ENCODE results near the gene RAB30. TPM values are rescaled to one million over a fixed set of nuclear protein-coding genes. Genes with fewer than 3 reads are reported as not detected.

RAB30 gene
- total RNA-seq, 1 experiment from 2014 or later = 6.2 TPM

- ChIA-PET POLR2A (no interaction called here), CTCF (interaction anchor here (0.6 to 1.4 kb wide), 2 partner anchors 107 to 244 kb away, joined by 3 to 4 read pairs; no protein-coding TSS in a partner anchor)
- H3K4me1 Mint-ChIP-seq = no peaks in the 10 kb centered on the region
- H3K27ac Mint-ChIP-seq = no peak overlapping the region
- no peak overlapping the region for H3K4me3 Mint-ChIP-seq
- no peak for TF ChIP-seq ZMAT4 (CRISPR knock-in tag; IDR thresholded peaks at IDR 0.05)
- TF ChIP-seq E2F5 (CRISPR knock-in tag; IDR thresholded peaks at IDR 0.05) = no peak
- no peak for TF ChIP-seq ESRRA (CRISPR knock-in tag; IDR thresholded peaks at IDR 0.05; ENCODE audit: borderline replicate concordance)
- no peak for TF ChIP-seq E2F1 (CRISPR knock-in tag; IDR thresholded peaks at IDR 0.05)
- no peak for TF ChIP-seq TEAD1 (CRISPR knock-in tag; IDR thresholded peaks at IDR 0.05)
- TF ChIP-seq KAT7 (CRISPR knock-in tag; IDR thresholded peaks at IDR 0.05; ENCODE audit: borderline replicate concordance) = no peak
- H3K36me3 Mint-ChIP-seq = no peaks in the 10 kb centered on the region
- ATAC-seq = no peak
- DNase-seq (ENCODE audit: low spot score) = no peak
- no peaks in the 10 kb centered on the region for H3K9me3 Mint-ChIP-seq
- H3K27me3 Mint-ChIP-seq (ENCODE audit: low read depth) = no peaks in the 10 kb centered on the region
These were observed 96.8 kb downstream of the RAB30 start for GRCh38 chr11:82974851-82975250.

GRCh38 chr11:82974135-82974534, 97.6 kb downstream of the RAB30 start:
- Mint-ChIP-seq H3K4me3 (no peak overlapping the region), H3K9me3 (no peaks in the 10 kb centered on the region), H3K27ac (no peak overlapping the region), H3K4me1 (no peaks in the 10 kb centered on the region), H3K36me3 (no peaks in the 10 kb centered on the region), H3K27me3 (ENCODE audit: low read depth) (no peaks in the 10 kb centered on the region)
- TF ChIP-seq FOXJ3 (CRISPR knock-in tag; IDR thresholded peaks at IDR 0.05; ENCODE audit: borderline replicate concordance) (no peak), ZNF121 (CRISPR knock-in tag; IDR thresholded peaks at IDR 0.05) (no peak), NR1H2 (CRISPR knock-in tag; IDR thresholded peaks at IDR 0.05) (no peak)
- CTCF ChIA-PET = interaction anchor here (1.4 kb wide), 1 partner anchor 107 kb away, joined by 3 read pairs; no protein-coding TSS in a partner anchor
- POLR2A ChIA-PET = no interaction called here
- ATAC-seq (no peak), DNase-seq (ENCODE audit: low spot score) (no peak)

- CTCF ChIA-PET = no interaction called here
- H3K4me3 Mint-ChIP-seq = no peak overlapping the region
- H3K27ac Mint-ChIP-seq = no peak overlapping the region
- no peaks in the 10 kb centered on the region for H3K27me3 Mint-ChIP-seq (ENCODE audit: low read depth)
- DNase-seq (ENCODE audit: low spot score) = no peak
- POLR2A ChIA-PET = no interaction called here
- no peaks in the 10 kb centered on the region for H3K4me1 Mint-ChIP-seq
- H3K36me3 Mint-ChIP-seq = no peaks in the 10 kb centered on the region
- H3K9me3 Mint-ChIP-seq = no peaks in the 10 kb centered on the region
- ATAC-seq = no peak
- TF ChIP-seq FOXJ3 (CRISPR knock-in tag; IDR thresholded peaks at IDR 0.05; ENCODE audit: borderline replicate concordance) (no peak), MAX (CRISPR knock-in tag; IDR thresholded peaks at IDR 0.05) (no peak), HMGXB4 (CRISPR knock-in tag; IDR thresholded peaks at IDR 0.05) (no peak), CBFB (CRISPR knock-in tag; IDR thresholded peaks at IDR 0.05; ENCODE audit: low read depth) (no peak), IRF2 (CRISPR knock-in tag; IDR thresholded peaks at IDR 0.05; ENCODE audit: borderline replicate concordance, low read depth) (no peak), MLX (CRISPR knock-in tag; IDR thresholded peaks at IDR 0.05) (no peak), E2F1 (CRISPR knock-in tag; IDR thresholded peaks at IDR 0.05) (no peak), ZNF532 (CRISPR knock-in tag; IDR thresholded peaks at IDR 0.05; ENCODE audit: borderline replicate concordance) (no peak), GTF2I (CRISPR knock-in tag; conservative IDR thresholded peaks at IDR 0.05) (no peak), CREM (CRISPR knock-in tag; IDR thresholded peaks at IDR 0.05) (no peak), ETV6 (CRISPR knock-in tag; IDR thresholded peaks at IDR 0.05) (no peak), RORB (CRISPR knock-in tag; IDR thresholded peaks at IDR 0.05) (no peak), ZBTB21 (CRISPR knock-in tag; IDR thresholded peaks at IDR 0.05; ENCODE audit: borderline replicate concordance) (no peak), ZNF423 (CRISPR knock-in tag; IDR thresholded peaks at IDR 0.05) (no peak)
These were observed 99.6 kb downstream of the RAB30 start for GRCh38 chr11:82972103-82972502.

Measured in WTC11 (cell line).